NCI-H187 (cell line): ENCODE measurements around the gene CAPZB.
"Not testable (repeated sequence)": the region's sequence is repeated elsewhere in the genome, so short reads cannot be mapped to it uniquely, and the experiment has no call there.

Experiments
- DNase-seq, 2 experiments: peaks; one replicate each; lab custom pipeline; 2025; lab: John Stamatoyannopoulos, UW

The CAPZB gene

DNA sequence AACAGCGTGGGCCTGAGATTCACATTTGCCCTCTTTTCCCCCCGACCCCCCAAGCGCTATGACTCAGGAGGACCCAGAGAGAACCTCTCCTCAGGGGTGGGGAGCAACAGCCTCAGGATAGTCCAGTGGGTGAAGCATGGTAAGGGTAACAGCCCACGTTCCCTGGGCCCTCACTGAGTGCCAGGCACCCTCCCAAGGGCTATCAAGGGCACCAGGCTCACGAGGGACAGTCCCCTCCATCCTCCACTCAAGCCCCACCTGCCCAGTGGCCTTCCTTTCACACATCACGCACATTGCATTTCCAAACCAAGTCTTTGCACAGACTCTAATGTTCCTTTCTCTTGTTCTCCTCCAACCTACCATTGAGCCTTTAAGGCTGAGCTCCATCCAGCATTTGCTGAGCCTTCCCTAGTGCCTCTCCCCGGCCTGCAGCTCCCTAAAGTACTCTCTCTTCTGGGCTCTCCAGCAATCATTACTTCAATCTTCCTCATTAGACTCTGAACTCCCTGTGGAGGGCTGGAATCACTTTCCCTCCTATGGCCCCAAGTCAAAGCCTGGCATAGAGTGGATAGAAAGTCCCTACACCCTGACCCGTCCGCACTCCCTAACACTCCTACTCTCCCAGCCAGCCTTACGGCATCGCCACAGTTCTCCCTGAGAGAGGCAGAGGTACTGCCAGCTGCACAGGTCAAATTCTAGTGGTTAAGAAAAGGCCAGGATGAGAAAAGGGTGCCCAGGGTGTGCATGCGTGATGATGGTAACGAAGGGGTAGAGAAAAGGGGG is 174.4 kb downstream of the CAPZB start:
- DNase-seq: no peak

DNA sequence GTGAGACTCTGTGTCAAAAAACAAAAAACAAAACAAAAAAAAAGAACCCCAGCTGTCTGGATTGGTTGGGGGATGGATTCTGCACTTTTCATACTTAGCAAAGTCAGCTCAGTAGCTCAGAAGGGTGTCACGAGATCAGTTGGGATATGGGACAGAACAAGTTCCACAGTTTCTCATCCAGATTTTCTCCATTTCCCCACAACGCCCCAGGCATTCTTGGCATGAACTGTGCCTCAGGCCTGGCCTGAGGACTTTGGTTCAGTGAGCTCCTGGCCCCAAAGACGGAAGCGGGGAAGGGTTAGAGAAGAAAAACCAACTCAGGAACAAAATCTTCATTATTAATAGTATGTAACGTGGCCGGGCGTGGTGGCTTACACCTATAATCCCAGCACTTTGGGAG is 175.3 kb downstream of the CAPZB start:
- no peak for DNase-seq

DNA sequence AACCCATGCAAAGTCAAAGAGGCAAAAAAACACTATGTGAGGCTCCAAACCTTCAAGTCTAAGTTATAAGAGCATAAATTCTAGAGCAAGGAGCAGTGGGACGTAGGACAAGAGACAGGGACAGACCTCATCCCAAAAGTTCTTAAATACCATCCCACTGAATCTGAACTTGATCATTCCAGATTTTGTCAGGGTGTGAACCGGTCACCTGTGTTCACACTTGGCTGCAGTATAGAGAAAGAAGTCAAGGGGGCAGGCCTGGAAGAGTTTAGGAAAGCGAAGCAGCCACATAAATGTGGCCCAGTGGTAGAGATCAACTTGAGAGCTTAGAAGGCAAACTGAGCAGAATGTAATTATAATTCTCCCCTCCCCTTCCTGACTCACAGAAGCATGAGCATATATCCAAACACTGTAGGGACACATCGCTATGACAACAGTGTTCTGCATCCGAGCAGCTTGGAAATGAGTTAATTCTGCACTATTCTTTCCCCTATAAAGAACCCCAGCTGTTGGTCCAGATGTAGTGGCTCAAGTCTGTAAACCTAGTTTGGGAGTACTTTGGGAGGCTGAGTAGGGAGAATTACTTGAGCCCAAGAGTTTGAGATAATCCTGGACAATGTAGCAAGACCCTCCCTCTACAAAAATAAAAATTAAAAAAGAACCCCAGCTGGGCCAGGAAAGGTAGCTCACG is 176.1 kb downstream of the CAPZB start:
- no peak for DNase-seq

DNA sequence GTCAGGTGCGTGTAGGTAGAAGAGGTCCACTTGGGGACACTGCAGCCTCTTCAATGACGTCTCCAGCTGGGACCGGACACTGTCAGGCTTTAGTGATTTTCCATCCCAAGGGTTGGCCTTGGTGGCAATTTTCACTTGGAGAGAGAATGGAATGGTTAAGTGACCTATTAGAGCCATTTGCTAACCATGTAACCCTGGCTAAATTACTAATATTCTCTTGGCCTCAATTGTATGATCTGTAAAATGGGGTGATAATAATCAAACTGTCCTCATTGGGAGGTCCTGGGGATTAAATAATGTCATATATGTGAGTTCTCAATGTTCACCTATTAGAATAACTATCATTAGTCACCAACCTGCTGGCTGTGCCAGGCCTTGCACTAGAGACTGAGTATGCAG is 176.8 kb downstream of the CAPZB start:
- no peak for DNase-seq

DNA sequence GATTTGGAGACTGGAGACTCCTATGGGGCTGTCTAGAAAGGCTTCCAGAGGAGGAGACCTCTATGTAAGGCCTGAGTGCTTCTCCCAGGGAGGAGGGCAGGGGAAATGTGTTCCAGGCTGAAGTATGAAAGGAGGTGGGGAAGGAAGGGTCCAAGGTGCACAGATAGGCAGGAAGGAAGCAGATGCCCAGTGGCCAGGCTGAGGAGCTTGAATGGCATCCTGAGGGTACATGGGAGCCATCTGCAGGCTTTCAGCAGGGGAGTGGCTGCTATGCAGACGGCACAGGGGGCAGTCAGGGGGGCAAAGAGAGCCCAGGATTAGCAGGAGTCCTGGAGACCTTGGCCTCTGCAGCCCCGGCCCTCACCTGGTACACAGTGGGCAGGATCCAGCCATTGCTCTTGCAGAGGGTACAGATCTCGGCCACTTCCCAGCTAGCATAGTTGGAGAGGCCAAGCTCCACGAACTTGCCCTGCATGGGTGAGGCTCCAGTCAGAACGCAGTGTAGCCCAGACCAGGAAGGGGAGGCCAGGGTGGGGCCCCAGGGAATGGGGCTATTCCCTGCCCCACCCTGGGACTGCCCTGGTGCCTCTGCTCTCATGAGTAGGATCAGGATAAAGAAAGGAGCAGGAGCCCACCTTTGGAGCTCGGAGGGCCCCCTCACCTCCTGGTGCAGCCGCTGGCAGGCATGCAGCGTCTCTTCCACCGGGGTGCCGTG is 177.4 kb downstream of the CAPZB start:
- DNase-seq: no peak

DNA sequence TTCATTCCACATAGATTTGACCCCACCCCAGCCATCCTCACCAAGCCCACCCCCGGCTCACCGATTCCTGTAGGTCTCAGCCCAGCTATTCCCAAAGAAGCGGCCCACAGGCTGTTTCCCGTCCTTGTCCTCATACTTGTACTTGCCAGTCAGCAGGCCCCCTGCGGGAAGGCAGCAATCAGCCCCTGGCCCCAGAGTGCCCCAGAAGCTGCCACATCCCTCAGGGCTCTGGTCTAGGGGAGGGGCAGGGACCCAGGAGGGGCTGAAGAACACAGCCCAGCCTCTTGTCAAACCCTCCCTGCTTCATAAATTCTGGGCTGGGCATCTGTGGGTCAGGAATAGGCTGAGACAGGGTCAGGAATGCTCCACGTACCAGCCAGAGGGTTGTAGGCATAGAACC is 178.4 kb downstream of the CAPZB start:
- DNase-seq: no peak

DNA sequence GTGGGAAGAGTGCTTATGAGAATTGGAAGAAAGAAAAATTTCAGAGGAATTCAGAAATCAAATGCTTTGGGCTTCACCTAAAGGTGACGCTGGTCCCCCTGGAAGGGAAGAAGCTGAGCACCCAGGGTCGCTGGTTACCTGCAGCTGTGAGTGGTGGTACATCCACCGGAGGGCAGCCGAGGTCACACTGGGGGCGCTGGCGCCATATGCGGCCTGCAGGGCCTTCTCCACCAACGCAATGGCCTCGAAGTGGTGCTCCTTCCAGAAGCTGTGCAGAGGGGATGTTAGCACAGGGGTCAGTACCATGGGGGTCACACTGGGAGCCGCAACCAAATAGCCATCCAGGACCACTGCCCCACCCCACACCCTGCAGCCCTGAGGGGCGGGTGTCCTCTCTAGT is 179.5 kb downstream of the CAPZB start:
- no peak for DNase-seq

DNA sequence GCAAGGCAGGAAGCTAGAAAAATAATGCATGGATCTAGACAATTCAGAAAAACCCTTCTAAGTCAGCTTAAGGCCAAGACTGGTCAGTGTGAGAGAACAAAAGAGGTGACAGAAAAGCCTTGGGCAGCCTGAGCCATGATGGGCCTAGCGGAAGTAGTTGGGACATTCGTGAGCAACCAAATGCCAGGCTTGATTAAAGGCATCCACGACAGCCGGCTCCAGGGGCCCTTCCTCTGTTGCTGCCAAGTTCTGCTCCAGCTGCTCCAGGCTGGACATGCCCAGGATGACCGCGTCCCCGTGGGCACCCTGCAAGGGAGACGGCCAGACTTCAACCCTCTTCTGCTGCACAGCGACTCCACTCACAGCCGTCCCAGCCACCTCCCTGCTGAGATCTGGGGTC is 181.3 kb downstream of the CAPZB start:
- DNase-seq: not testable (repeated sequence)

DNA sequence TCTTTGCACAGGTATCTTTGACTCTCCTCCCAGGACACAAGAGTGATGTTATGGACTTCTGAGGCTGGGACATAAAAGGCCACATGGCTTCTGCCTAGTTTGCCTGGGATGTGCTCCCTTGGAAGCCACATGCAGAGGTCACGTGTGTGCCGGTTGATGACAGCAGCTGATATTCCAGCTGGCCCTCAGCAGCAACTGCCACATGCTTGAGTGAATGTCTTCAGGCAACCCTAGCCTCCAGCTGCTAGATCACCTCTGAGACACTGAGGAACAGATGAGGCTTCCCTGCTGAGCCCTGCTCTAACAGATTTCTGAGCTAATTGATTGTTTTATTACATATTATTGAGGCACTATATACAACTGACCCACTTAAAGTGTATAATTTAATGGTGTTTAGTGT is 185.1 kb downstream of the CAPZB start:
- DNase-seq: no peak

DNA sequence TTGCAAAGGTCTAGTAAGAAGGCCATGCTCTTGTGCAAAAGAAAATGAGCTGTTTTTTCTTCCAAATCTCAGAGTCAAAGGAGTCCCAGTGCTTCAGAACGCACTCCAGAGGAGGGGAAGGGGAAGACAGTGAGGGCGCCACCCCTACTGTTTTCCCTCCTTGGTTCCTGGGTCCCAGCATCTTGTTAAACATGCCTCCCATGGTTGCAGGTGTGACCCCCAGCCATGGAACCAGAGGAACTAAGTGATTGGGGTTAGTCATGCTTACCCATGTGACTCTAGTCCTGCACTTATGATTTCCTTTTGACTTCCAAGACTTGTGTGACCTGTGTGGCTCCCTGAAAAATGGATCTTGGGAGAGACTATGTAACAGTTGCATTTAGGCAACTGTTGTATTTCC is 190.7 kb downstream of the CAPZB start:
- DNase-seq: no peak

DNA sequence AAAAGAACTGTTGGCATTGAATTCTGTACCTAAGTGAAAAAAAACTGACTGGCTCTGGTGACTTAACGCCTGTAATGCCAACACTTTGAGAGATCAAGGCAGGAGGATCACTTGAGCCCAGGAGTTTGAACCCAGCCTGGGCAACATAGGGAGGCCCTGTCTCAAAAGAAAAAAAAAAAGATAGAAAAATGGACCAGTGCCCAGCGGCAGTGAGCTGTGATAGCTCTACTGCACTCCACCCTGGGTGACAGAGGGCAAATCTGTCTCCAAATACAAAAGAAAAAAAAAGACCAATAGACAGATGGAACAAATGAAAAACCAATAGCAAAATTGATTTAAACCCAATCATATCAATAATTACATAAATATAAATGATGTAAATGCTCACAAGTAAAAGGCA is 196.1 kb downstream of the CAPZB start:
- DNase-seq: no peak
